Endothelial cell (in vitro differentiated cells): ENCODE results near the gene FNDC1. TPM values are rescaled to one million over a fixed set of nuclear protein-coding genes. Genes with fewer than 3 reads are reported as not detected.

Source experiments
- DNase-seq: peaks from one replicate; pipeline ENCODE4 v3.0.0; 2021; ENCODE audit warnings: low spot score
- H3K27ac Mint-ChIP-seq: one replicate; pipeline ENCODE4 v1.8.0; 2021; ENCODE audit warnings: mixed read lengths, inconsistent platforms; ENCODE audit not compliant: unreplicated experiment
- H3K27me3 Mint-ChIP-seq: one replicate; pipeline ENCODE4 v1.8.0; 2021; ENCODE audit warnings: mild to moderate bottlenecking, moderate library complexity, mixed read lengths, inconsistent platforms; ENCODE audit not compliant: unreplicated experiment
- H3K36me3 Mint-ChIP-seq: one replicate; pipeline ENCODE4 v1.8.0; 2021; ENCODE audit warnings: mild to moderate bottlenecking, low read depth, mixed read lengths, inconsistent platforms; ENCODE audit not compliant: unreplicated experiment
- H3K4me1 Mint-ChIP-seq: one replicate; pipeline ENCODE4 v1.8.0; 2021; ENCODE audit warnings: mild to moderate bottlenecking, mixed read lengths, inconsistent platforms; ENCODE audit not compliant: unreplicated experiment
- H3K4me3 Mint-ChIP-seq: one replicate; pipeline ENCODE4 v1.8.0; 2021; ENCODE audit warnings: mild to moderate bottlenecking, mixed read lengths, inconsistent platforms; ENCODE audit not compliant: unreplicated experiment
- H3K9me3 Mint-ChIP-seq: one replicate; pipeline ENCODE4 v1.8.0; 2021; ENCODE audit warnings: mixed read lengths, inconsistent platforms; ENCODE audit not compliant: unreplicated experiment
- total RNA-seq: library from RNA; stranded (reverse); fragmentation: NEBNext Ultra II Directional; extraction: Animal tissue kit (Norgen Biotek cat#: 25700); gene quantifications from one replicate; pipeline ENCODE4 v1.2.1, GENCODE V29; 2021; ENCODE audit not compliant: unreplicated experiment
- TF ChIP-seq, protein P1 (sequence below): fragments of 200-600 bp; sonication (generic); IDR thresholded peaks from one replicate; pipeline ENCODE4 v1.5.0; 2021; ENCODE audit warnings: antibody characterized with exemption; ENCODE audit not compliant: unreplicated experiment

Gene FNDC1
- total RNA-seq, 1 donor from 2014 or later: 1.2 TPM

DNA sequence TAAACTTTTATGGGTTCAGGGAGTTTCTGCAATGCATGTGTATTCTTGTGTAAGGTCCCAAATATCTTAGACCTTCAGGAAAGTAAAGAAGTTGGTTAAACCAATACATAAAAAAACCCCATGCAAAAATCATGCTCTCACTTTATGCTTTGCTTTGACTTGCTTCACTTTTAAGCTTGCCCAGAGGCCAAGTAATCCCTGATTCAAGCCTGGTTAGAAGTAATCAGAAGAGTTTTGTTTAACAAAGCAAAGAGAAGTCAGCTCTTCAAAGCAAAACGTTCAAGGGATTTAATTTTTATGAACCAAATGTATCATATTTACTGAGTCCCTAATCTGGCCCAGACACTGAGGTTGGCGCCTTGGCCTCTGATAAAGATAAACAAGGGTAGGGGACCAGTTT lies 26.7 kb upstream of the FNDC1 start:
- Mint-ChIP-seq H3K4me3 (no peak overlapping the region), H3K36me3 (no peaks in the 10 kb centered on the region), H3K9me3 (no peaks in the 10 kb centered on the region), H3K4me1 (peaks cover 11% of the 10 kb centered on the region), H3K27me3 (no peaks in the 10 kb centered on the region), H3K27ac (no peak overlapping the region)
- TF ChIP-seq, protein P1, sequence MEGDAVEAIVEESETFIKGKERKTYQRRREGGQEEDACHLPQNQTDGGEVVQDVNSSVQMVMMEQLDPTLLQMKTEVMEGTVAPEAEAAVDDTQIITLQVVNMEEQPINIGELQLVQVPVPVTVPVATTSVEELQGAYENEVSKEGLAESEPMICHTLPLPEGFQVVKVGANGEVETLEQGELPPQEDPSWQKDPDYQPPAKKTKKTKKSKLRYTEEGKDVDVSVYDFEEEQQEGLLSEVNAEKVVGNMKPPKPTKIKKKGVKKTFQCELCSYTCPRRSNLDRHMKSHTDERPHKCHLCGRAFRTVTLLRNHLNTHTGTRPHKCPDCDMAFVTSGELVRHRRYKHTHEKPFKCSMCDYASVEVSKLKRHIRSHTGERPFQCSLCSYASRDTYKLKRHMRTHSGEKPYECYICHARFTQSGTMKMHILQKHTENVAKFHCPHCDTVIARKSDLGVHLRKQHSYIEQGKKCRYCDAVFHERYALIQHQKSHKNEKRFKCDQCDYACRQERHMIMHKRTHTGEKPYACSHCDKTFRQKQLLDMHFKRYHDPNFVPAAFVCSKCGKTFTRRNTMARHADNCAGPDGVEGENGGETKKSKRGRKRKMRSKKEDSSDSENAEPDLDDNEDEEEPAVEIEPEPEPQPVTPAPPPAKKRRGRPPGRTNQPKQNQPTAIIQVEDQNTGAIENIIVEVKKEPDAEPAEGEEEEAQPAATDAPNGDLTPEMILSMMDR: no peak
- DNase-seq: no peak

GRCh38 chr6:159148641-159149040 lies 20.6 kb upstream of the FNDC1 start:
- Mint-ChIP-seq H3K9me3 (no peaks in the 10 kb centered on the region), H3K27me3 (no peaks in the 10 kb centered on the region), H3K4me1 (peaks cover 9% of the 10 kb centered on the region), H3K4me3 (no peak overlapping the region), H3K36me3 (no peaks in the 10 kb centered on the region), H3K27ac (no peak overlapping the region)
- DNase-seq: no peak
- TF ChIP-seq, protein P1: no peak

- Mint-ChIP-seq H3K27ac (no peak overlapping the region), H3K27me3 (no peaks in the 10 kb centered on the region), H3K36me3 (no peaks in the 10 kb centered on the region), H3K9me3 (no peaks in the 10 kb centered on the region), H3K4me1 (peaks cover 9% of the 10 kb centered on the region), H3K4me3 (no peak overlapping the region)
- no peak for DNase-seq
- TF ChIP-seq, protein P1: no peak
Observed at GRCh38 chr6:159149641-159150040, 19.6 kb upstream of the FNDC1 start.

DNA sequence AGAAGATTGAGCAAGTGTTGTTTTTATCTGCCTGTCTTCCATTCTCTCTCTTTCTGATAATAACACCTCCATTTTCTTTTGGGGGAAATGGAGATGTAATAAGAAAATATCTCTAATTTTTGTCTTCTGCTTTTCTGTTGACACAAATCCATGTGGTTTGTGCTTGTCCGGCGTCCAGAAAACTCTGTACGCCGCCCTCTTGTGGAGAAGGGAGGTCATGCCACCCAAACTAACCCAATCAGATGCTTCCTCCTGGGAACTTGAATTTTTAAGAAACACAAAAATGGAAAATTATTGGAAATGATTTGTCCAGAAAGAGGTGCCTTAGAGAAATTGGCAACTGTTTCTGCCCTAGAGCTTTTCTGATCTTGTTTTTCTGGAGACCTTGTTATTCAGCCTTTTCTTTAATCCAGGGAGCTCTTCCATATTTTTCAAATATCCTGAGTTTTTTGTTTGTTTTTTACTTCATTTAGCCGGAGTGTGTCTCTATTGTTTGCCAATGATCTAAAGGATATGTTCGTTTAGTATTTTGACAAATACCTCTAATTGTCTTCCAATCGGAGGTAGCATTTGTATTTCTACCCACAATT lies 17.8 kb upstream of the FNDC1 start:
- H3K36me3 Mint-ChIP-seq: no peaks in the 10 kb centered on the region
- TF ChIP-seq, protein P1: peak; percentile 84
- no peak overlapping the region for H3K4me3 Mint-ChIP-seq
- DNase-seq: peak; percentile 71
- H3K27me3 Mint-ChIP-seq: peaks cover 3% of the 10 kb centered on the region
- H3K27ac Mint-ChIP-seq: no peak overlapping the region
- H3K4me1 Mint-ChIP-seq: peaks cover 9% of the 10 kb centered on the region
- no peaks in the 10 kb centered on the region for H3K9me3 Mint-ChIP-seq

DNA sequence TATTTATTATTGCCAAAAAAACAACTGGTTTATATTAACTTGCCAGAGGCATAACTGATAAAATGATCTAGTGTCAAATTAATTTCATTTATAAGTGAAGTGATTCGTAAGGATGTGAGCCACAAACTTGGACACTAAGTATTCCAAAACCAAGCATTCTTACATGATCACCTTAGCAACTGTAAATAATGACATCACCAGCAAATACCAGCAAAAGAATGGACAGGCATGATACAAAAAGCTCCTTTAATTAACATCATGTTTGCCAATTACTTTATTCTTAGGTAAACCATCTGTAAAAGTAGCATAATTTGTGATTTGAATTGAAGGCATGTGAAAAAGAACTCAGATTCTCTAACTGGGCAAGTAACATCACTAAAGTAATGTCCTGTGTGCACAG lies 17.2 kb upstream of the FNDC1 start:
- Mint-ChIP-seq H3K4me1 (peaks cover 6% of the 10 kb centered on the region), H3K36me3 (peaks cover 2% of the 10 kb centered on the region), H3K4me3 (no peak overlapping the region), H3K27ac (no peak overlapping the region), H3K27me3 (peaks cover 3% of the 10 kb centered on the region), H3K9me3 (no peaks in the 10 kb centered on the region)
- no peak for DNase-seq
- TF ChIP-seq, protein P1: no peak
